Small intestine (tissue), 7 donors: Measurements from ENCODE around the gene CYSTM1. TPM values are rescaled to one million over a fixed set of nuclear protein-coding genes. Genes with fewer than 3 reads are reported as not detected.
"Not testable (repeated sequence)": the region's sequence is repeated elsewhere in the genome, so short reads cannot be mapped to it uniquely, and the experiment has no call there.

Experiments used
- DNase-seq, 2 donors: peaks; one replicate each; pipeline versions ENCODE4 v3.0.0 to v3.0.0-alpha.2; 2013
- FAIRE-seq: peaks from 2 replicates; lab custom pipeline; 2012; peaks lifted over from hg19 to GRCh38; lab: Jason Lieb, UNC
- H3K27ac ChIP-seq, 3 donors: one replicate each; pipeline ENCODE4 v1.5.1; 2013; ENCODE audit warnings: low read length in 2 of 3, mild to moderate bottlenecking in 2 of 3, control low read depth in 1 of 3, inconsistent platforms in 1 of 3, low read depth in 1 of 3, moderate library complexity in 1 of 3
- H3K27me3 ChIP-seq, 3 donors: one replicate each; pipeline ENCODE4 v1.6.1; 2013; ENCODE audit warnings: low read length in 3 of 3, inconsistent platforms in 1 of 3; ENCODE audit not compliant: control insufficient read depth in 3 of 3, insufficient read depth in 3 of 3
- H3K36me3 ChIP-seq, 3 donors: one replicate each; pipeline ENCODE4 v1.6.1; 2013; ENCODE audit warnings: low read length in 3 of 3, inconsistent platforms in 1 of 3, low read depth in 1 of 3, mild to moderate bottlenecking in 1 of 3, moderate library complexity in 1 of 3; ENCODE audit not compliant: control insufficient read depth in 3 of 3, insufficient read depth in 2 of 3
- H3K4me1 ChIP-seq, 3 donors: one replicate each; pipeline ENCODE4 v1.6.1; 2013; ENCODE audit warnings: low read length in 2 of 3, inconsistent platforms in 1 of 3, low read depth in 1 of 3, mild to moderate bottlenecking in 1 of 3, moderate library complexity in 1 of 3; ENCODE audit not compliant: control insufficient read depth in 3 of 3, insufficient read depth in 2 of 3
- H3K4me3 ChIP-seq, 3 donors: one replicate each; pipeline ENCODE4 v1.5.1; 2013; ENCODE audit warnings: low read length in 3 of 3, control low read depth in 1 of 3, inconsistent platforms in 1 of 3, low read depth in 1 of 3, mild to moderate bottlenecking in 1 of 3, moderate library complexity in 1 of 3
- H3K9me3 ChIP-seq, 2 donors: one replicate each; pipeline ENCODE4 v1.6.1; 2013; ENCODE audit warnings: low read depth in 1 of 2, low read length in 1 of 2; ENCODE audit not compliant: control insufficient read depth in 2 of 2, insufficient read depth in 1 of 2
- WGBS, 3 donors: extraction: QIAGEN DNeasy Blood & Tissue Kit; methylation state at CpG; one replicate each; pipeline ENCODE4 v1.1.7; 2013; 5-methylcytosine and 5-hydroxymethylcytosine counted together
- polyA plus RNA-seq, 4 donors: library from polyadenylated mRNA; stranded (reverse) in 3 of 4; unstranded in 1 of 4; fragments of 200-250 nt in 3 of 4; fragments of 120-200 nt in 1 of 4; gene quantifications; one replicate each; pipeline versions ENCODE4 v1.2.1 to v1.2.3, GENCODE V29; 2013
- donor health status: healthy with polysubstance abuse.
- donor health status: control.
- donor health status: control.
- donor health status: Bipolar disorder and iron deficiency.
- donor health status: healthy.

CYSTM1 gene
- polyA plus RNA-seq, 4 donors, result 94.4 to 884 (median 546) TPM

DNA sequence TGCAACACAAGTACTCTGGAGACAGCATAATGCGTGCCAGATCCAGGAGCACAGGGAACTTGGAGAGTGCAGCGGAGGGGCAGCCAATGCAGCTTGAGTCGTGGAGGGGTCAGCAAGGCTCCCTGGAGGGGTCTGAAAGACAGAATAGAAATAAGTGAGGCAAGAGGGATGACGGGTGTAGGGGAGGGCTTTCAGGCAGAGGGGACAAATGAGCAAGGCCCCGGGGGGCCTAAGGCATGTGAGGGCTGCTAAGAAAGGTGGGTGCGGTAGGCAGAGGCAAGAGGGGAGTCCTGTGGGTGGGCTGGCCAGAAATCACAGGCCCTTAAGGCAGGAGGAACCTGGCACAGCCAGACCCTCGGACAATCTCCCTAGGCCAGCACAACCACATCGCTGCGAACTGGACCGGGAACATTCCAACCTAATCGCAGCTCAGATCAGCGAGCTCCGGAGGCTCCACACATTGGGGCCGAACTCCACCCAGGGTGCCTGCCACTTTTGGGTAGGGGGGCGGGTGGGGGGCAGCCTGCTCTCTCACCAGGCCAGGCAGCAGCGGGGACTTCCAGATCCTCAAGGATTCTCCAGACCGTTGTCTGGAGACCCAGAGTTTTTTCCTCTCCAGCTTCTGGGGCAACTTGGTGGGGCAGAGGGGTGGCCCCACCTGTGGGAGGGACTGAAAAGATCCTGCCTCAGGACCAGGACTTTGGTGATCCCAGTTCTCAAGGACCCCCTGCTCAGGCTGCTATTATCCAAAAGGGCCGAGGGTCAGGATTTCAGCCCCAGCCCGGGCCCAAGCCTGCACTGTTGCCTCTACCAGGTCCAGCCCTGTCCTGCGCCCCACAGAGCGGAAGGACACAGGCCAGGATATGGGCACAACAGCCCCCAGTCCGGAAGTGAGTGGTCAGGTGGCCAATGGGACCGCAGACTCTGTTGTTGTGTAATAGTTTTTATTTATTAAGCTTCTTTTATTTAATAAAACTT is 22.7 kb upstream of the CYSTM1 start:
- Histone ChIP-seq H3K36me3 (no peaks in the 10 kb centered on the region), H3K27me3 (peaks cover 0 to 17% (median 0%) of the 10 kb centered on the region in 3 donors), H3K4me1 (peaks cover 0 to 15% (median 2%) of the 10 kb centered on the region in 3 donors), H3K4me3 (no peak overlapping the region), H3K9me3 (no peaks in the 10 kb centered on the region), H3K27ac (no peak overlapping the region)
- no peak for DNase-seq
- WGBS, 3 donors, result 80 to 82% (median 82%) methylated on average over 23 of the region's 23 CpGs
- FAIRE-seq, result no peak

DNA sequence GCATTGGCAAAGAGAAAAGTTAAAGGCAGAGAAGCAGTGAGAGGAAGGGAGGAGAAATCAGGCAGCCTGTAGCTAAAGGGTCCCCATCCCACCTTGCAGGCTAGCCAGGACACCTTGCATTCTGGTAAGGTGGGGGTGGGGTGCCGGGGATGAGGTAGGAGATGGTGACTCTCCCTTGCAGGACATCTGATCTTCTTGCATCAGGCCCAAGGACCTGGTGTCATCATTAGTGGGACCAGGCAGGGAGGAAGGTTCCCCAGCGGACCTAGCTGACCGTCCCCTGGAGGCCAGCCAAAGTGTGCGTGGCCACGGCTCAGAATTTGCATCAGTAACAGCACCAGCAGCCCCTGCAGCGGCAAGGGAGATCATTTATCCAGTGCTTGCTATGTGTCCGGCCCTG is 21.7 kb upstream of the CYSTM1 start:
- Histone ChIP-seq H3K9me3 (no peaks in the 10 kb centered on the region), H3K27ac (no peak overlapping the region), H3K4me1 (peaks cover 0 to 15% (median 2%) of the 10 kb centered on the region in 3 donors), H3K36me3 (no peaks in the 10 kb centered on the region), H3K4me3 (no peak overlapping the region), H3K27me3 (peaks cover 0 to 10% (median 0%) of the 10 kb centered on the region in 3 donors)
- 63 to 74% (median 64%) methylated on average over 7 of the region's 7 CpGs for WGBS, 3 donors
- DNase-seq, result no peak
- no peak for FAIRE-seq

DNA sequence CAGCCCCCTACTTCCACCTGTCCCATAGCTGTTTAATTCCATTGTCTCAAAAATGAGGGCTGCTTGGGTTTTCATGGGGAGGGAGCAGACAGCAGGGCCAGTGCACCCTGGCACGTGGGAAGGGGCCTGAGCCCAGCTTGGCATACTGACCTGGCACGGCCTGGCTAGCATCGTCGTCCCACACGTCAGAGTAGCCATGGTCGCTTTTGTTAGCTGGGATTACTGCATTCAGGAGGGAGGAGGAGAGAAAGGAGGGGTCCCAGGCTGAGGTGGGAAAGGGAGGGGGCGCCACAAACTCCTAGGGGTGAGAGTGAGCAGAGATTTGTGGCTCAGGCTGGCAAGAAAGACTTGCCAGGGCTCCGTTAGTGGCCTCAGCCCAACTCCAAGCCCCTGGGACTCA is 21.1 kb upstream of the CYSTM1 start:
- no peak overlapping the region for H3K4me3 ChIP-seq
- no peak for DNase-seq
- 78 to 85% (median 80%) methylated on average over 7 to 8 of the region's 8 CpGs for WGBS, 3 donors
- FAIRE-seq, result no peak
- peaks cover 0 to 6% (median 0%) of the 10 kb centered on the region in 3 donors for H3K27me3 ChIP-seq
- peaks cover 0 to 15% (median 2%) of the 10 kb centered on the region in 3 donors for H3K4me1 ChIP-seq
- H3K27ac ChIP-seq, result no peak overlapping the region
- no peaks in the 10 kb centered on the region for H3K9me3 ChIP-seq
- no peaks in the 10 kb centered on the region for H3K36me3 ChIP-seq

DNA sequence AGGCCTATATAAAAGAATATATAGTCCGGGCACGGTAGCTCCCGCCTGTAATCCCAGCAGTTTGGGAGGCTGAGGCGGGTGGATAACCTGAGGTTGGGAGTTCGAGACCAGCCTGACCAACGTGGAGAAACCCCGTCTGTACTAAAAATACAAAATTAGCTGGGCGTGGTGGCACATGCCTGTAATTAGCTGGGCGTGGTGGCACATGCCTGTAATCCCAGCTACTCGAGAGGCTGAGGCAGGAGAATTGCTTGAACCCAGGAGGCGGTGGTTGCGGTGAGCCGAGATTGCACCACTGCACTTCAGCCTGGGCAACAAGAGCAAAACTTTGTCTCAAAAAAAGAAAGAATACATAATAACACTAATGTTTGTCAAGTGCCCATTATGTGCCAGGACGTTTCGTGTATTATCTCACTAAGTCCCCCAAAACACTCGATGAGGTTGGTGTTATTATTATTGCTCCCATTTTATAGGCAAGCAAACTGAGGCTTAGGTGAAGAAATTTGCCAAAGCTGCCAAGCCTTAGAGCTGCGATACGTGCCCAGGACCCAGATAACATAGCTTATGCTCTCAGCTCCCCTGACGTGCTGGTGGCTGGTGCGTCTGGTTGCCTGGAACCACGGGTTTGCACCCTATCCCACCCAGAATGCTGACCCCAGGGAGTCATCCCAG is 20.1 kb upstream of the CYSTM1 start:
- H3K36me3 ChIP-seq, FAIRE-seq, H3K27me3 ChIP-seq, H3K27ac ChIP-seq, DNase-seq, H3K4me3 ChIP-seq, H3K9me3 ChIP-seq: not testable (repeated sequence)
- peaks cover 0 to 15% (median 2%) of the 10 kb centered on the region in 3 donors for H3K4me1 ChIP-seq
- whole genome bisulfite sequencing, 3 donors, result 41 to 74% (median 58%) methylated on average over 21 of the region's 21 CpGs

DNA sequence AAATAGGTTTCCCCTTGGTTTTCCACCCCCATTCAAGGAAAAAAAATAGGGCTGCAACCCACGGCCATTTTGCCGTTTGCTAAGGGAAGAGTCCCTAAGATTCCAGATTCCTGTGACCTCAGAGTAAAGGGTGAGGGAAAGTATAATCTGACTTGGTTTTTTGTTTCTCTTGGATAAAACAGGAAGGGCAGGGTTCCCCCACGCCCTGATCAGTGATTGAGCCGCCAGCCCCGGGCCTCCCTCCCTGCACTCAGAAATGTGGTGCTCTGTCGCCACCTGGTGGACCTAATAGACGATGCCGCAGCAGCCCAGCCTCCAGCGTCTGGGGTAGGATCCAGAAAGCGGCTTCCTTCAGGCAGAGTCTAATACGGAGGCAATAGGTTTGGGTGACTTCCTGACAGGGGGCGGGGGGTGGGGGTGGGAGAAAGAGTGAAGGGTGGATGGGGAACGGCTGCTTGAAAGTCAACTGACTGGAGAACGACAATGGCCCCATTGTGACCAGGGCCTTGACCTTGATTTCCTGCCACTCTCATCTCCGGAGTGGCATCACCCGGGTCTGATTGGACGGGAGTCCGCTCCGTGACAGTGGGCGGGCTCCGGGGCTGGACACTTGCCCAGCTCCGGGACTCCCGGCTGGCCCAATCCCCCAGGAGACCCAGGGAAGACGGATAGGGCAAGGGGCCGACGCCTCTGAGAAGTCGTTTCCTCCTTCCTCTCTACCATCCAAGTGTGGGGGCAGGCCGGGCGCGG is 17.8 kb upstream of the CYSTM1 start:
- DNase-seq (peak; percentile 89 to 92), FAIRE-seq (no peak)
- H3K9me3 ChIP-seq, result no peaks in the 10 kb centered on the region
- H3K27me3 ChIP-seq, result peaks cover 0 to 6% (median 0%) of the 10 kb centered on the region in 3 donors
- 2 to 4% (median 3%) methylated on average over 30 of the region's 30 CpGs for WGBS, 3 donors
- H3K27ac ChIP-seq, result peak overlapping the region in 1 of 3 donors; percentile 59
- peaks cover 0 to 4% (median 2%) of the 10 kb centered on the region in 3 donors for H3K4me1 ChIP-seq
- H3K36me3 ChIP-seq, result no peaks in the 10 kb centered on the region
- peak overlapping the region in 2 of 3 donors; percentile 32 to 35 for H3K4me3 ChIP-seq

DNA sequence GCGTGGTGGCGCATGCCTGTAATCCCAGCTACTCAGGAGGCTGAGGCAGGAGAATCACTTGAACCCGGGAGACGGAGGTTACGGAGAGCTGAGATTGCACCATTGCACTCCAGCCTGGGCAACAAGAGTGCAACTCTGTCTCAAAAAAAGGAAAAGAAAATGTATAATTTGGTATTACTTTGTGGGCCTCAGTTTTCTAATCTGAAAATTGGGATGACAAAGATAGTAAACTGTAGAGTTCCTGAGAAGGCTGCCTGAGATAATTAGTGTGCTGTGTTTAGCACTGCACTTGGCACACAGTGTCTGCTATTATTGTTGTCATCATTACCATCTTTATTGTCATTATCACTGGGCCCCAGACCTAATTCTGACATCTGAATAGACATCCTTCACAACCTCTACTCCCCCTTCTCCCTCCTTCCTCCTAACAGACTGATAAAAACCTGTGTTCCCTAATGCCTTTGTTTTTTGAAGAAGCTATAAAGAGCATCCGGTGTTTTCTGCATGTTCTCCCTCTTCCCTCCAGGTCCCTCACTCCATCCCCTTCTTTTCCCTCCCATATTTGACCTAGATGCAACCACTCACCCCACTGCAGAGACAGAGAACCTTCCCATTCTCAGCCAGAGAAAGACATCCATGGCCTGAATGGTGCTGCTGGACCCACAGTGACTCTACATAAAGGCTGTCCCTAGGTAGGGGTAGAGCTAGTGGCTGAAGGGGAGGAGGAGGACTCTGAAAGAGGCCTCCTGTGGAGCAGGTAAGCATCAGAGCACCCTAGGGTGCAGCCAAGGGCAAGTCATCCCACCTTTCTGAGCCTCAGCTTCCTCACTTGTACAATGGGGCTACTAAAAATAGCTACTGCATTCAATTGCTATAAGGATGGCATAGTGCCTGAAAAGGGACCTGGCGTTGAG is 15.7 kb upstream of the CYSTM1 start:
- DNase-seq (no peak), FAIRE-seq (no peak)
- Histone ChIP-seq H3K9me3 (no peaks in the 10 kb centered on the region), H3K4me3 (no peak overlapping the region), H3K36me3 (no peaks in the 10 kb centered on the region), H3K27ac (no peak overlapping the region), H3K4me1 (peaks cover 2 to 4% (median 3%) of the 10 kb centered on the region in 3 donors), H3K27me3 (peaks cover 0 to 1% (median 0%) of the 10 kb centered on the region in 3 donors)
- WGBS, 3 donors, result 83 to 93% (median 87%) methylated on average over 7 of the region's 7 CpGs

DNA sequence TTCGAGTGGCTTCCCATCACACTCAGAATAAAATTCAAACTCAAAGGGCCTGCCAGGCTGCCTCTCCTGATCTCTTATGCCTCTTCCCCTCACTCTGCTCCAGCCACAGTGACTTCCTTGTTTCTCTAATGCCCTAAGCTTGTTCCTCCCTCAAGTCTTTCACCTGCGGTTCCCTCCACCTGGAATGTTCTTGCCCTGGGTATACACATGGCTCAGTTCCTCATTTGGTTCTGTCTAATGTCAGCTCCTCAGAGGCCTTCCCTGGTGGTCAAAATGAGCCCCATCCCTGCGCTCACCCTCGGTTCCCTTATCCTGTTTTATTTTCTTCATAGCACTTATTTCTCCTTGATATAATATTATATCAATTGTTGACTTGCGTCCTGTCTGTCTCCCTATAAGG is 12.7 kb upstream of the CYSTM1 start:
- 82 to 90% (median 87%) methylated on average over 5 of the region's 5 CpGs for WGBS, 3 donors
- Histone ChIP-seq H3K9me3 (no peaks in the 10 kb centered on the region), H3K4me1 (peaks cover 2 to 6% (median 3%) of the 10 kb centered on the region in 3 donors), H3K36me3 (no peaks in the 10 kb centered on the region), H3K4me3 (no peak overlapping the region), H3K27me3 (no peaks in the 10 kb centered on the region), H3K27ac (no peak overlapping the region)
- DNase-seq (no peak), FAIRE-seq (no peak)
